A673 (cell line): ENCODE results near the gene ATAD3C. TPM values are rescaled to one million over a fixed set of nuclear protein-coding genes. Genes with fewer than 3 reads are reported as not detected.
"Not testable (repeated sequence)": the region's sequence is repeated elsewhere in the genome, so short reads cannot be mapped to it uniquely, and the experiment has no call there.

Experiments used
- BruUV-seq: library from RNA; stranded (reverse); fragments of 400-500 nt; replicated peaks from 2 replicates; lab custom pipeline; 2021; lab: Mats Ljungman, UMichigan
- CTCF ChIA-PET: fragments of 300-600 bp; sonication (Branson Sonifier 250); formaldehyde crosslinking; loops from one replicate; lab custom pipeline; 2022; ENCODE audit warnings: antibody characterized with exemption; lab: Charles Lee
- POLR2A ChIA-PET: fragments of 300-600 bp; sonication (Branson Sonifier 250); formaldehyde crosslinking; loops from one replicate; lab custom pipeline; 2022; ENCODE audit warnings: antibody characterized with exemption; ENCODE audit not compliant: low non-redundant PET; lab: Charles Lee
- DNase-seq: peaks from one replicate; pipeline ENCODE4 v3.0.0-alpha.2; 2015; ENCODE audit warnings: low spot score
- H3K27ac ChIP-seq: fragments of 200-600 bp; sonication (generic); 2 replicates; pipeline ENCODE4 v1.5.1; 2016; ENCODE audit warnings: mixed run types, low read depth, mild to moderate bottlenecking, mixed read lengths, antibody characterized with exemption, low read length; ENCODE audit not compliant: poor library complexity, severe bottlenecking
- H3K27me3 ChIP-seq: fragments of 200-600 bp; sonication (generic); replicated peaks from 2 replicates; pipeline ENCODE4 v1.6.1; 2017; ENCODE audit warnings: mixed run types, low read depth, mild to moderate bottlenecking, mixed read lengths, antibody characterized with exemption, low read length; ENCODE audit not compliant: insufficient read depth, poor library complexity
- H3K36me3 ChIP-seq: fragments of 200-600 bp; sonication (generic); 2 replicates; pipeline ENCODE4 v1.6.1; 2016; ENCODE audit warnings: mixed run types, mild to moderate bottlenecking, mixed read lengths, antibody characterized with exemption, low read length; ENCODE audit not compliant: insufficient read depth, poor library complexity, severe bottlenecking
- H3K4me1 ChIP-seq: fragments of 200-600 bp; sonication (generic); 2 replicates; pipeline ENCODE4 v1.6.1; 2017; ENCODE audit warnings: mixed run types, mild to moderate bottlenecking, mixed read lengths, antibody characterized with exemption, low read length; ENCODE audit not compliant: insufficient read depth, poor library complexity, severe bottlenecking
- H3K4me3 ChIP-seq: fragments of 200-600 bp; sonication (generic); 2 replicates; pipeline ENCODE4 v1.5.1; 2016; ENCODE audit warnings: low read depth, mixed run types, mild to moderate bottlenecking, mixed read lengths, low read length; ENCODE audit not compliant: poor library complexity, severe bottlenecking
- H3K9me3 ChIP-seq: fragments of 200-600 bp; sonication (generic); 2 replicates; pipeline ENCODE4 v1.6.1; 2016; ENCODE audit warnings: mixed run types, low read depth, mild to moderate bottlenecking, mixed read lengths, antibody characterized with exemption, low read length; ENCODE audit not compliant: poor library complexity, severe bottlenecking
- CTCF ChIP-seq: fragments of 300-800, 200-600 bp; sonication (generic); conservative IDR thresholded peaks from 2 replicates; pipeline ENCODE4 v1.5.1; 2017; ENCODE audit warnings: low read depth, mild to moderate bottlenecking, antibody characterized with exemption, low read length, moderate library complexity, mixed read lengths
- EZH2 ChIP-seq: fragments of 200-600 bp; sonication (generic); IDR thresholded peaks from 2 replicates; pipeline ENCODE4 v1.6.1; 2017; ENCODE audit warnings: borderline replicate concordance, low read depth, mild to moderate bottlenecking, mixed read lengths, antibody characterized with exemption, low read length; ENCODE audit not compliant: poor library complexity, severe bottlenecking
- intact Hi-C: fragments of 100-400 bp; cut with micrococcal nuclease; formaldehyde crosslinking; loops from one replicate; pipeline ENCODE4 v1.10.0; 2022; ENCODE audit not compliant: unreplicated experiment
- total RNA-seq: library from RNA; stranded (reverse); gene quantifications from 2 replicates; pipeline ENCODE4 v1.2.3, GENCODE V29; 2021

Gene ATAD3C
- total RNA-seq, 1 experiment from 2014 or later = 0.39 TPM

- no peak for TF ChIP-seq CTCF
- no peak for TF ChIP-seq EZH2
- ChIA-PET POLR2A (no interaction called here), CTCF (no interaction called here)
- Histone ChIP-seq H3K36me3 (peaks cover 11% of the 10 kb centered on the region), H3K4me3 (no peak overlapping the region), H3K4me1 (no peaks in the 10 kb centered on the region), H3K9me3 (no peaks in the 10 kb centered on the region), H3K27me3 (no peaks in the 10 kb centered on the region), H3K27ac (no peak overlapping the region)
- intact Hi-C loops = no loop called here
- no TSS peak for BruUV-seq
- DNase-seq = no peak
These were observed 68.6 kb downstream of the ATAD3C start for GRCh38 chr1:1517973-1518620.

GRCh38 chr1:1518621-1519007 is 69.1 kb downstream of the ATAD3C start:
- H3K4me3 ChIP-seq, H3K9me3 ChIP-seq, H3K27ac ChIP-seq, H3K27me3 ChIP-seq, POLR2A ChIA-PET, intact Hi-C loops, BruUV-seq, H3K4me1 ChIP-seq, DNase-seq, CTCF ChIA-PET: not testable (repeated sequence)
- peaks cover 11% of the 10 kb centered on the region for H3K36me3 ChIP-seq

Other genes with a start within 250 kb of the ATAD3C start
- 0.77 and 1.1 TPM in 2 replicates for gene TNFRSF18, start 243.1 kb upstream of the ATAD3C start, total RNA-seq
- 0.80 and 1.5 TPM in 2 replicates for gene TNFRSF4, start 235.5 kb upstream of the ATAD3C start, total RNA-seq
- gene SDF4, start 217.7 kb upstream of the ATAD3C start, total RNA-seq = 121 and 133 TPM in 2 replicates
- gene B3GALT6, start 217.5 kb upstream of the ATAD3C start, total RNA-seq = 41.3 and 41.8 TPM in 2 replicates
- gene C1QTNF12, start 203.0 kb upstream of the ATAD3C start, total RNA-seq = 2.9 and 4.4 TPM in 2 replicates
- 86.4 and 92.8 TPM in 2 replicates for gene UBE2J2, start 175.8 kb upstream of the ATAD3C start, total RNA-seq
- gene SCNN1D, start 169.3 kb upstream of the ATAD3C start, total RNA-seq = 4.5 and 13.0 TPM in 2 replicates
- gene ACAP3, start 141.8 kb upstream of the ATAD3C start, total RNA-seq = 67.6 and 71.9 TPM in 2 replicates
- gene PUSL1, start 141.1 kb upstream of the ATAD3C start, total RNA-seq = 28.5 and 31.3 TPM in 2 replicates
- gene INTS11, start 125.0 kb upstream of the ATAD3C start, total RNA-seq = 156 and 182 TPM in 2 replicates
- 17.0 and 20.8 TPM in 2 replicates for gene CPTP, start 124.9 kb upstream of the ATAD3C start, total RNA-seq
- gene TAS1R3, start 118.4 kb upstream of the ATAD3C start, total RNA-seq = 0.21 and 0.39 TPM in 2 replicates
- gene DVL1, start 100.3 kb upstream of the ATAD3C start, total RNA-seq = 48.0 and 58.1 TPM in 2 replicates
- gene MXRA8, start 91.1 kb upstream of the ATAD3C start, total RNA-seq = 0.55 and 0.73 TPM in 2 replicates
- gene AURKAIP1, start 74.5 kb upstream of the ATAD3C start, total RNA-seq = 172 and 176 TPM in 2 replicates
- gene CCNL2, start 50.4 kb upstream of the ATAD3C start, total RNA-seq = 206 and 213 TPM in 2 replicates
- 137 and 151 TPM in 2 replicates for gene MRPL20, start 42.4 kb upstream of the ATAD3C start, total RNA-seq
- gene ANKRD65, start 28.4 kb upstream of the ATAD3C start, total RNA-seq = not detected in 2 replicates
- gene VWA1, start 14.0 kb upstream of the ATAD3C start, total RNA-seq = 0.92 and 2.7 TPM in 2 replicates
- gene ATAD3B, start 22.1 kb downstream of the ATAD3C start, total RNA-seq = 46.1 and 68.9 TPM in 2 replicates
- gene ATAD3A, start 62.5 kb downstream of the ATAD3C start, total RNA-seq = 83.1 and 92.7 TPM in 2 replicates
- gene TMEM240, start 90.9 kb downstream of the ATAD3C start, total RNA-seq = 6.8 and 9.1 TPM in 2 replicates
- gene SSU72, start 125.2 kb downstream of the ATAD3C start, total RNA-seq = 182 and 193 TPM in 2 replicates
- gene FNDC10, start 150.4 kb downstream of the ATAD3C start, total RNA-seq = 1.7 and 2.5 TPM in 2 replicates
- 38.7 and 49.8 TPM in 2 replicates for gene MIB2, start 165.8 kb downstream of the ATAD3C start, total RNA-seq
- 0.55 and 0.67 TPM in 2 replicates for gene MMP23B, start 182.5 kb downstream of the ATAD3C start, total RNA-seq
- gene CDK11B, start 209.3 kb downstream of the ATAD3C start, total RNA-seq = 38.1 and 39.4 TPM in 2 replicates
- gene SLC35E2B, start 243.1 kb downstream of the ATAD3C start, total RNA-seq = 56.3 and 60.5 TPM in 2 replicates